HG02588 (cell line): ENCODE results near the gene FIBIN.

Experiments
- ATAC-seq: cut with Tn5 transposase; IDR thresholded peaks from one replicate; pipeline ENCODE4 v1.9.1; 2021; ENCODE audit warnings: mild to moderate bottlenecking, moderate library complexity; ENCODE audit not compliant: unreplicated experiment

The FIBIN gene

GRCh38 chr11:27020751-27021150, 26.8 kb downstream of the FIBIN start:
- no peak for ATAC-seq

DNA sequence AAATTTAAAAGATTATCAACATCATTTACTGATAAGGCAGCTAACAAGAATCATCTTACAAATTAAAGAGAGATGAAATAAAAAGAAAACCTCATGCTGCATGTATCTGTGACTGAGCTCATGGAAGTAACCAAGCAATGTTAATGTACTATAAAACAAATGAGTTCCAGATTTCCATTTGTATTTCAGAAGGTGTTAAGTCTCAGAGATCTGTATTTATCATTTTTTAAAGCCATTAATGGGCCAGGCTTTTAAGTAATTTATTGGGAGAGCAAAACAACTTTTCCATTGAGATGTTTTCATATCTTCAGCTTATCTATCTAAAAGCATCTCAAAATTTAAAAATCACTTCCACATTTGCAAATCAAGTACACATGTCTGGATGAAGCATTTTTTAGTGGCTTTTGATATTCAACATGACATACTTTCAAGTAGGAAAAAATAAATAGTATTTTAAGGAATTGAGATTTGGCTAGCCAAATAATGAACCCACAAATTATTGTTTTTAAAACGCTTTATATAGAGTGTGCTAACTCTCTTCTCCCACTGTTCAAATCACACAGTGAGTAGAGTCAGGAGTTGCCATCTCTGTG, 28.8 kb downstream of the FIBIN start:
- no peak for ATAC-seq

GRCh38 chr11:27024865-27025264, 31.0 kb downstream of the FIBIN start:
- ATAC-seq, result no peak

GRCh38 chr11:27025312-27025955, 31.5 kb downstream of the FIBIN start:
- ATAC-seq, result no peak

DNA sequence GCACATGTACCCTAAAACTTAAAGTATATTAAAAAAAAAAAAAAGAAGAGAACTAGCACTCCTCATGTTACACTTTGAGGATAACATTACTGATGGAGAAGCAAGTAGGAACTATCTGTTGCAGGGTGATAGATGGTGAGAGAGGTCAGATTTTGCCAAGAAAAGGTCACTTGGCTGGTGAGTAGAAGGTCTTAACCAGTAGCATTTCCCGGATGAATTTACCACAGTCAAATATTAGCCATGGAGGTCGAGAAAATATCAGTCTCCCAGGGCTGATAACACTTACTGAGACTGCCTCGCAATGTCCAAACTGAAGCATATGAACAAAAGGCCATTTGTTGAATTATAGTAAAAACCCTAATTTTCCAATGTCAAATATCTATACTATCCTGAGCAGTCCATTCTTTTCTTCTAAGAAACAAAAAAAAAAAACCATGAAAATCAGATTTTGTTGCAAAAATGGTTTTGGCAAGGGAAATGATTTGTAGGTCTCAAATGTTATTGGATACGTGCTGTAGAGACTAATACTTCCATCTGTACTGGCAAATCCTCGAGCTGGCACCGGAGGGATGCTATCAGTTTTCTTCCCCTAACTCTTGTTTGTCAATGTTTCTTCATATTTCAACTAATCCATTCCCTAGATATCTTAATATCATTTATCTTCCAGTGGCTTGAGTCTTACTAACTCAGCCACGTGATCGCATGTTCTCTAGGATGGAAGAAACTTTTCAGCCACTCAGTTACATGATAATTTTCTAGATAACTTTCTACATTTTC, 32.2 kb downstream of the FIBIN start:
- ATAC-seq, result no peak

DNA sequence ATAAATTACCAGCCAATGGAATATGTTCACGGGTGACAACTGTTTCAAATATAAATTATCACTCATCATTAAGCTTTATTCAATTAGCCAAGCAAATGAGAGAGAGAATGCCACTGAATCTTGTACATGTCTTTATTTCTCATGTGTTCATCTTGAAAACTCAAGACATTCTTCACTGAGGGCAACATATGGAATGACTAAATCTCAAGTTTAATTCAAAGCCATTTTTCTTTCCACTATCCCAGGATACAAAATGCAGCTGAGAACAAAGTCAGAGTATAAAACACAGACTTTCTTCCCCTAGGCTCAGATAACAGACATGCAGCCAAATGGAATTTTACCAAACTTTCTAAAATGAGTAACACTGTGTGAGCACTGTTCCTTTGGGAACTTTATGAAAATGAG, 34.7 kb downstream of the FIBIN start:
- ATAC-seq, result no peak

- no peak for ATAC-seq
Observed at GRCh38 chr11:27029966-27030365, 36.1 kb downstream of the FIBIN start.

DNA sequence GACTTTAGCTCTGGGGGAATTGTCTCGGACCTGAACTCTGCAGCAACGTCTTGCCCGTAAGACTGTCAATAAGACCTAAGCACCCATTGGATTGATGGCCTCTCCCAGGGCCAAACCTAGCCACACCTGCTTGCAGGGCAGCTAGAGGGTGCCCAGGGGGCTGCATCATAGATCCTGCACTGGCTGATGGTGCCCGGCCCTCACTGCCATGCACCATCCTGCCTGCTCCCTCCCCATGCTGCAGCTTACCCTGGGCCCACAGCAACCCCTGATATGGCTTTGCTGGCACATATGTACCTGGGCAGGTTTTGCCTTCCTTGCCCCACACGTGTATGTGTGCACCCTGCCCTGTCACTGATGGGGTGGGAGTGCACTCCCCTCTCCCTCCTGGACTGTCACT, 37.8 kb downstream of the FIBIN start:
- no peak for ATAC-seq

- no peak for ATAC-seq
Observed at GRCh38 chr11:27039873-27040272, 46.0 kb downstream of the FIBIN start.

- no peak for ATAC-seq
Observed at GRCh38 chr11:27040302-27041115, 46.6 kb downstream of the FIBIN start, which contains the start of gene BBOX1. BBOX1 (plus strand) TSS chr11:27040815; CDS start chr11:27055431, 14,616 bp downstream.

DNA sequence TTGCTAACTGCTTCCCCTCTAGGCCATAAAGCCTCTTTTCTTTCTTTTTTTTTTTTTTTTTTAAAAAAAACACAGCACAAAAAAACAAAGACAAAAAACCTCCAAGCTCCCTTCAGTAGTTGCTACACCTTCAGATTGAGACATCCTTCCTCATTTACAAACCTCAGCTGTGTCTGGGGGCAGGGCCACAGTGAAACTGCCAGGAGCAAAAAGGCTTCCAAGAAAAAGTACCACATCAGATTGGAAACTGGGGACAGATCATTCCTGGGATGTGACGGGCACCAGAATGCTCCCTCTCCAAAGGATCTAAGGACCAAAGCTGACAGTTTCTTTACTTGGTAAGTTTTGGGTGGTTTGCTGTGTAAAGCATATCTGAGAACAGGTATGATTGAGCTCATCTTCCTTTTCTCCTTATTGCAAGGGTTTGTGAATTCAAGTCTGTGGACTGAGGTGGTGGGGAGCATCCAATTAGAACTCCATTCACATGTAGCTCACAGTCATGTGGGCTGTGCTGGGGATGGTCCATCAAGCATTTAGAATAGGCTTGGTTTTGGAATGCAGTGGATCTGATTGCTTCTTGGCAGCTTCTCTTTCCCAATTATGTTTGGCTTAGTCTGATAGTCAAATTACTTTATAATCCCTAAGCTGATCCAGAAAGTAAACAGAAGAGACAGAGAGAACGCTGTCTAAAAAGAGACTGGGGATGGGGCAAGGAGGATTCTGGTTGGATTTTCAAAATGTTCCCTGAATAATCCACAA, 47.4 kb downstream of the FIBIN start:
- ATAC-seq, result no peak
